HEK293 (cell line): ENCODE measurements around the gene VDAC1.
A peak's percentile ranks its signal among the peaks of the same experiment; 100 is the strongest.

Source experiments
- CTCF ChIA-PET: fragments of 350-600 bp; formaldehyde crosslinking; extraction: SDS; loops from one replicate; lab custom pipeline; 2021; ENCODE audit warnings: antibody characterized with exemption; lab: Yijun Ruan, JAX
- POLR2A ChIA-PET: fragments of 300-600 bp; formaldehyde crosslinking; extraction: SDS; loops from one replicate; lab custom pipeline; 2020; ENCODE audit warnings: antibody characterized with exemption, inconsistent platforms; lab: Yijun Ruan, JAX
- H3K27ac ChIP-seq: fragments of 200-500 bp; sonication (Bioruptor generic); 2 replicates; pipeline ENCODE4 v1.5.1; 2014; ENCODE audit warnings: low read depth, low read length, control low read depth, inconsistent platforms; ENCODE audit errors: extremely low read depth
- H3K36me3 ChIP-seq, 2 experiments: fragments of 200-500 bp in 1 of 2; sonication (Bioruptor generic) in 1 of 2; 1 replicate in 1 of 2; 2 replicates in 1 of 2; pipeline ENCODE4 v1.5.1; 2014 to 2017; ENCODE audit warnings: inconsistent platforms in 2 of 2, low read length in 2 of 2; ENCODE audit not compliant: control insufficient read depth in 2 of 2, insufficient read depth in 1 of 2
- H3K4me1 ChIP-seq: fragments of 200-500 bp; sonication (Bioruptor generic); 2 replicates; pipeline ENCODE4 v1.5.1; 2014; ENCODE audit warnings: mild to moderate bottlenecking, low read length, inconsistent platforms; ENCODE audit not compliant: control insufficient read depth, insufficient read depth
- H3K4me3 ChIP-seq: 2 replicates; pipeline ENCODE4 v1.5.1; 2011; ENCODE audit warnings: low read depth, mild to moderate bottlenecking, control low read depth, low read length, moderate library complexity
- H3K9me3 ChIP-seq: fragments of 200-500 bp; sonication (Bioruptor generic); 2 replicates; pipeline ENCODE4 v1.5.1; 2014; ENCODE audit warnings: low read depth, low read length, inconsistent platforms; ENCODE audit not compliant: control insufficient read depth, insufficient read depth
- HOXC10 ChIP-seq: sonication (generic); formaldehyde crosslinking; IDR thresholded peaks from 2 replicates; pipeline ENCODE4 v1.8.1; 2023; ENCODE audit warnings: mild to moderate bottlenecking, missing genetic modification reagents
- HOXD13 ChIP-seq: sonication (generic); formaldehyde crosslinking; IDR thresholded peaks from 2 replicates; pipeline ENCODE4 v1.8.0; 2022; ENCODE audit warnings: missing genetic modification reagents, borderline replicate concordance
- KLF10 ChIP-seq: fragments of 450-650 bp; IDR thresholded peaks from 2 replicates; pipeline ENCODE4 v1.5.1; 2018; ENCODE audit warnings: missing biosample characterization, mild to moderate bottlenecking, missing genetic modification characterization
- SALL2 ChIP-seq: fragments of 450-650 bp; formaldehyde crosslinking; IDR thresholded peaks from 2 replicates; pipeline ENCODE4 v1.5.0; 2017; ENCODE audit warnings: missing biosample characterization, mild to moderate bottlenecking, missing genetic modification characterization, borderline replicate concordance
- SETDB1 ChIP-seq: IDR thresholded peaks from one replicate; pipeline ENCODE4 v1.6.1; 2017; ENCODE audit warnings: mild to moderate bottlenecking, low read length, moderate library complexity, mixed read lengths; ENCODE audit not compliant: insufficient read length
- TCF7L2 ChIP-seq: IDR thresholded peaks from 2 replicates; pipeline ENCODE4 v1.6.1; 2011; ENCODE audit warnings: low read depth, mild to moderate bottlenecking, inconsistent platforms, low read length, moderate library complexity, borderline replicate concordance
- YY1 ChIP-seq: fragments of 450-650 bp; formaldehyde crosslinking; IDR thresholded peaks from 2 replicates; pipeline ENCODE4 v1.5.1; 2018; ENCODE audit warnings: missing biosample characterization, missing genetic modification characterization
- ZFHX2 ChIP-seq: fragments of 450-650 bp; formaldehyde crosslinking; conservative IDR thresholded peaks from 2 replicates; pipeline ENCODE4 v1.5.1; 2016; ENCODE audit warnings: missing biosample characterization, missing genetic modification characterization
- ZFP37 ChIP-seq: fragments of 450-650 bp; formaldehyde crosslinking; IDR thresholded peaks from 2 replicates; pipeline ENCODE4 v1.5.1; 2016; ENCODE audit warnings: missing biosample characterization, missing genetic modification characterization
- ZIC2 ChIP-seq: fragments of 450-650 bp; formaldehyde crosslinking; IDR thresholded peaks from 2 replicates; pipeline ENCODE4 v1.5.1; 2016; ENCODE audit warnings: missing biosample characterization, missing genetic modification characterization
- ZNF10 ChIP-seq: fragments of 450-650 bp; formaldehyde crosslinking; IDR thresholded peaks from 2 replicates; pipeline ENCODE4 v1.5.1; 2017; ENCODE audit warnings: missing biosample characterization, missing genetic modification characterization
- ZNF114 ChIP-seq: fragments of 450-650 bp; formaldehyde crosslinking; IDR thresholded peaks from 2 replicates; pipeline ENCODE4 v1.5.0; 2017; ENCODE audit warnings: missing biosample characterization, missing genetic modification characterization
- ZNF140 ChIP-seq: fragments of 450-650 bp; formaldehyde crosslinking; IDR thresholded peaks from 2 replicates; pipeline ENCODE4 v1.5.1; 2016; ENCODE audit warnings: missing biosample characterization, missing genetic modification characterization
- ZNF169 ChIP-seq: fragments of 450-650 bp; formaldehyde crosslinking; IDR thresholded peaks from 2 replicates; pipeline ENCODE4 v1.5.1; 2016; ENCODE audit warnings: missing biosample characterization, missing genetic modification characterization
- ZNF2 ChIP-seq: fragments of 450-650 bp; formaldehyde crosslinking; IDR thresholded peaks from 2 replicates; pipeline ENCODE4 v1.5.1; 2016; ENCODE audit warnings: missing biosample characterization, missing genetic modification characterization
- ZNF24 ChIP-seq: fragments of 450-650 bp; formaldehyde crosslinking; IDR thresholded peaks from 2 replicates; pipeline ENCODE4 v1.5.1; 2016; ENCODE audit warnings: missing biosample characterization, missing genetic modification characterization
- ZNF335 ChIP-seq: fragments of 450-650 bp; formaldehyde crosslinking; conservative IDR thresholded peaks from 2 replicates; pipeline ENCODE4 v1.5.1; 2016; ENCODE audit warnings: missing biosample characterization, missing genetic modification characterization
- ZNF37A ChIP-seq: fragments of 450-650 bp; IDR thresholded peaks from 2 replicates; pipeline ENCODE4 v1.5.1; 2018; ENCODE audit warnings: missing biosample characterization, missing genetic modification characterization
- ZNF394 ChIP-seq: fragments of 450-650 bp; formaldehyde crosslinking; IDR thresholded peaks from 2 replicates; pipeline ENCODE4 v1.5.1; 2016; ENCODE audit warnings: missing biosample characterization, missing genetic modification characterization, mild to moderate bottlenecking, moderate library complexity, borderline replicate concordance
- ZNF416 ChIP-seq: fragments of 450-650 bp; formaldehyde crosslinking; IDR thresholded peaks from 2 replicates; pipeline ENCODE4 v1.5.1; 2016; ENCODE audit warnings: missing biosample characterization, missing genetic modification characterization
- ZNF48 ChIP-seq: fragments of 450-650 bp; formaldehyde crosslinking; IDR thresholded peaks from 2 replicates; pipeline ENCODE4 v1.5.1; 2016; ENCODE audit warnings: missing biosample characterization, missing genetic modification characterization
- ZNF600 ChIP-seq: fragments of 450-650 bp; formaldehyde crosslinking; IDR thresholded peaks from 2 replicates; pipeline ENCODE4 v1.5.1; 2016; ENCODE audit warnings: missing biosample characterization, missing genetic modification characterization
- ZNF660 ChIP-seq: fragments of 450-650 bp; IDR thresholded peaks from 2 replicates; pipeline ENCODE4 v1.5.1; 2018; ENCODE audit warnings: missing biosample characterization, mild to moderate bottlenecking, missing genetic modification characterization
- ZNF664 ChIP-seq: fragments of 450-650 bp; formaldehyde crosslinking; IDR thresholded peaks from 2 replicates; pipeline ENCODE4 v1.5.1; 2016; ENCODE audit warnings: missing biosample characterization, missing genetic modification characterization
- TF ChIP-seq, protein P1 (sequence below): fragments of 450-650 bp; formaldehyde crosslinking; IDR thresholded peaks from 2 replicates; pipeline ENCODE4 v1.5.1; 2016; ENCODE audit warnings: missing biosample characterization, missing genetic modification characterization, borderline replicate concordance
- TF ChIP-seq, protein P2 (sequence below): fragments of 450-650 bp; formaldehyde crosslinking; IDR thresholded peaks from 2 replicates; pipeline ENCODE4 v1.5.1; 2016; ENCODE audit warnings: missing biosample characterization, missing genetic modification characterization
- TF ChIP-seq, protein P3 (sequence below): fragments of 450-650 bp; formaldehyde crosslinking; IDR thresholded peaks from 2 replicates; pipeline ENCODE4 v1.5.1; 2016; ENCODE audit warnings: missing biosample characterization, missing genetic modification characterization
- TF ChIP-seq, protein P4 (sequence below): fragments of 450-650 bp; formaldehyde crosslinking; IDR thresholded peaks from 2 replicates; pipeline ENCODE4 v1.5.1; 2017; ENCODE audit warnings: missing biosample characterization, missing genetic modification characterization

VDAC1 gene

DNA sequence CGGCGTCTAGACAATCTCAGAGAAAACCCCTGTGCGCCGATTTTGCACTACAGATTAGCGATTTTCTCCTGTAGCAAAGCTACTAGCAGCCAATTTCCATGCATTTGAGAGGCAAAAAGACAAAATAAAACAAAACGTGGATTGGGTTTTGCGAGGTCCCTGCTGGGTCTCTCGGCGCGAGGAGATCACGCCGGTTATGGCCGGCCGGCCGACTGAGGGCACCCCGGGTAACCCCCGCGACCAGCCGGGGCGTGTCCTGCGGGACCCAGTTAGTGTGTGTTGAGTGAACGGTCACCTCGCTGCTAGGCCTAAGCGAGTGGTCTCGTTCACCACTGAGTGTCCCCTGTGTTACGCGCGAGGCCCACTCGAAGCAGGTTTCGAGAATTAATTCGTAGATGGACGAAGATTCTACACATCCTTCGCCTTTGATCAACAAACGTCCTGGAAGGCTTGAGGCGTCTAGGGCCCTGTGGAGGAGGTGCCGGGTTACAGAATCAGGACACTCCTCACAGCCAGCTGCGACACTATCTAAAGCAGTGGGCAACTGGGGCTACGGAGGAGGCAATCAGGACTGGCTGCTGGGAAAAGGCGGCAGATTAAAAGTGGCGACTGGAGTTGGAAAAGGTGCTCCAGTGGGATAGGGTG is 764 bp upstream of the VDAC1 start (continued):
- TF ChIP-seq, protein P1, sequence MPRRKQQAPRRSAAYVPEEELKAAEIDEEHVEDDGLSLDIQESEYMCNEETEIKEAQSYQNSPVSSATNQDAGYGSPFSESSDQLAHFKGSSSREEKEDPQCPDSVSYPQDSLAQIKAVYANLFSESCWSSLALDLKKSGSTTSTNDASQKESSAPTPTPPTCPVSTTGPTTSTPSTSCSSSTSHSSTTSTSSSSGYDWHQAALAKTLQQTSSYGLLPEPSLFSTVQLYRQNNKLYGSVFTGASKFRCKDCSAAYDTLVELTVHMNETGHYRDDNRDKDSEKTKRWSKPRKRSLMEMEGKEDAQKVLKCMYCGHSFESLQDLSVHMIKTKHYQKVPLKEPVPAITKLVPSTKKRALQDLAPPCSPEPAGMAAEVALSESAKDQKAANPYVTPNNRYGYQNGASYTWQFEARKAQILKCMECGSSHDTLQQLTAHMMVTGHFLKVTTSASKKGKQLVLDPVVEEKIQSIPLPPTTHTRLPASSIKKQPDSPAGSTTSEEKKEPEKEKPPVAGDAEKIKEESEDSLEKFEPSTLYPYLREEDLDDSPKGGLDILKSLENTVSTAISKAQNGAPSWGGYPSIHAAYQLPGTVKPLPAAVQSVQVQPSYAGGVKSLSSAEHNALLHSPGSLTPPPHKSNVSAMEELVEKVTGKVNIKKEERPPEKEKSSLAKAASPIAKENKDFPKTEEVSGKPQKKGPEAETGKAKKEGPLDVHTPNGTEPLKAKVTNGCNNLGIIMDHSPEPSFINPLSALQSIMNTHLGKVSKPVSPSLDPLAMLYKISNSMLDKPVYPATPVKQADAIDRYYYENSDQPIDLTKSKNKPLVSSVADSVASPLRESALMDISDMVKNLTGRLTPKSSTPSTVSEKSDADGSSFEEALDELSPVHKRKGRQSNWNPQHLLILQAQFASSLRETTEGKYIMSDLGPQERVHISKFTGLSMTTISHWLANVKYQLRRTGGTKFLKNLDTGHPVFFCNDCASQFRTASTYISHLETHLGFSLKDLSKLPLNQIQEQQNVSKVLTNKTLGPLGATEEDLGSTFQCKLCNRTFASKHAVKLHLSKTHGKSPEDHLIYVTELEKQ (tag by site-specific recombination): no peak
- TF ChIP-seq TCF7L2 (no peak), ZNF48 (tag by site-specific recombination) (no peak), ZNF335 (tag by site-specific recombination) (peak; percentile 65; the same call in 1 of the 2 replicates), ZNF10 (no peak), ZNF169 (tag by site-specific recombination) (no peak), YY1 (0 out of 2 replicates have a peak, but pooled peaks have one; percentile 0), ZNF664 (tag by site-specific recombination) (no peak), SALL2 (no peak), ZIC2 (no peak)
- TF ChIP-seq, protein P2, sequence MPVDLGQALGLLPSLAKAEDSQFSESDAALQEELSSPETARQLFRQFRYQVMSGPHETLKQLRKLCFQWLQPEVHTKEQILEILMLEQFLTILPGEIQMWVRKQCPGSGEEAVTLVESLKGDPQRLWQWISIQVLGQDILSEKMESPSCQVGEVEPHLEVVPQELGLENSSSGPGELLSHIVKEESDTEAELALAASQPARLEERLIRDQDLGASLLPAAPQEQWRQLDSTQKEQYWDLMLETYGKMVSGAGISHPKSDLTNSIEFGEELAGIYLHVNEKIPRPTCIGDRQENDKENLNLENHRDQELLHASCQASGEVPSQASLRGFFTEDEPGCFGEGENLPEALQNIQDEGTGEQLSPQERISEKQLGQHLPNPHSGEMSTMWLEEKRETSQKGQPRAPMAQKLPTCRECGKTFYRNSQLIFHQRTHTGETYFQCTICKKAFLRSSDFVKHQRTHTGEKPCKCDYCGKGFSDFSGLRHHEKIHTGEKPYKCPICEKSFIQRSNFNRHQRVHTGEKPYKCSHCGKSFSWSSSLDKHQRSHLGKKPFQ: no peak
- TF ChIP-seq, protein P3, sequence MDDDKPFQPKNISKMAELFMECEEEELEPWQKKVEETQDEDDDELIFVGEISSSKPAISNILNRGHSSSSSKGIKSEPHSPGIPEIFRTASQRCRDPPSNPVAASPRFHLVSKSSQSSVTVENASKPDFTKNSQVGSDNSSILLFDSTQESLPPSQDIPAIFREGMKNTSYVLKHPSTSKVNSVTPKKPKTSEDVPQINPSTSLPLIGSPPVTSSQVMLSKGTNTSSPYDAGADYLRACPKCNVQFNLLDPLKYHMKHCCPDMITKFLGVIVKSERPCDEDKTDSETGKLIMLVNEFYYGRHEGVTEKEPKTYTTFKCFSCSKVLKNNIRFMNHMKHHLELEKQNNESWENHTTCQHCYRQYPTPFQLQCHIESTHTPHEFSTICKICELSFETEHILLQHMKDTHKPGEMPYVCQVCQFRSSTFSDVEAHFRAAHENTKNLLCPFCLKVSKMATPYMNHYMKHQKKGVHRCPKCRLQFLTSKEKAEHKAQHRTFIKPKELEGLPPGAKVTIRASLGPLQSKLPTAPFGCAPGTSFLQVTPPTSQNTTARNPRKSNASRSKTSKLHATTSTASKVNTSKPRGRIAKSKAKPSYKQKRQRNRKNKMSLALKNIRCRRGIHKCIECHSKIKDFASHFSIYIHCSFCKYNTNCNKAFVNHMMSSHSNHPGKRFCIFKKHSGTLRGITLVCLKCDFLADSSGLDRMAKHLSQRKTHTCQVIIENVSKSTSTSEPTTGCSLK: no peak

DNA sequence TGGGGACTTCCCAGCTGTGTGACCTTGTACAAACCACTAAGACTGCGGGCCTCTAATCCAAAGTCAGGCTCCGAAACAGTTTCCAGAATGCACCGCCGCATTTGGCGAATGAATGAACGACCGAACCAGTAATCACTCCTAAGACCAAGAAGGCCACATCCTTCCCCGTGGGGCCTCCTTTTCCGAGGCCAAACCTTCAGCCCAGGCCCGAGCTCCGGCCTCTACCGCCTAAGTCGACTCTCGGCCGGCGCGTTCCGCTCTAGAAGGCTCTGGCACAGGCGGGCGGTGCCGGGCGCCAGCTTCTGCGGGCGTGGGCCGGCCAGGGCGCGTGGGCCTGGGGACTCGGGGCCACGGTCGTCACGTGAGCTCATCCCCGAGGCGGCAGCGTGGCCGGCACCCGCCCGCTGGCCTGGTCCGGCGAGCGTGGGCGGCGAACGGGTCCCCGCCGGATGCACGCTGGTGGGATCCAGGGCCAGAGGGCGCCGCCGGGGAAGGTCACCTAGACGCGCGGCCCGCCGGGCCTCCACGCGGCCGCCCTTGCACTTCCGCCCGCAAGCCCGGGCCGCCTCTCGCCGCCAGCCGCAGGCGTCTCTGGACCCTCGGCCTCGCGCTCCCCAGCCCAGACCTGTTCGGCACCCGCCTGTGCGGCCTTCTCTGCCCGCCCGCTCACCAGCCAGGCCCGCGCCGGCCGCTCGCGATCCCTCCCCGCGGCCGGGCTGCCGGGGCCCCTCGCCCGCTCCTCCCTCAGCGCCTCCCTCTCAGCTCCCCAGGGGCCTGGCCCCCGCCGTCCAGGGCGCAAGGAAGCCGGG is 754 bp downstream of the VDAC1 start:
- peak overlapping the region; percentile 98 for H3K27ac ChIP-seq
- peaks cover 3% of the 10 kb centered on the region for H3K4me1 ChIP-seq
- no peaks in the 10 kb centered on the region for H3K9me3 ChIP-seq
- peaks cover 8 to 38% of the 10 kb centered on the region in 2 experiments; a peak in 2 of 3 replicates for H3K36me3 ChIP-seq
- ChIA-PET POLR2A (interaction anchor here (1.1 to 2.3 kb wide), 3 partner anchors 7 to 15 kb away, joined by 3 to 8 read pairs (median 4); no protein-coding TSS in a partner anchor), CTCF (interaction anchor here (0.6 to 1.1 kb wide), 3 partner anchors 18 to 369 kb away, joined by 3 read pairs; no protein-coding TSS in a partner anchor)
- H3K4me3 ChIP-seq: peak overlapping the region; percentile 80
- TF ChIP-seq, protein P4, sequence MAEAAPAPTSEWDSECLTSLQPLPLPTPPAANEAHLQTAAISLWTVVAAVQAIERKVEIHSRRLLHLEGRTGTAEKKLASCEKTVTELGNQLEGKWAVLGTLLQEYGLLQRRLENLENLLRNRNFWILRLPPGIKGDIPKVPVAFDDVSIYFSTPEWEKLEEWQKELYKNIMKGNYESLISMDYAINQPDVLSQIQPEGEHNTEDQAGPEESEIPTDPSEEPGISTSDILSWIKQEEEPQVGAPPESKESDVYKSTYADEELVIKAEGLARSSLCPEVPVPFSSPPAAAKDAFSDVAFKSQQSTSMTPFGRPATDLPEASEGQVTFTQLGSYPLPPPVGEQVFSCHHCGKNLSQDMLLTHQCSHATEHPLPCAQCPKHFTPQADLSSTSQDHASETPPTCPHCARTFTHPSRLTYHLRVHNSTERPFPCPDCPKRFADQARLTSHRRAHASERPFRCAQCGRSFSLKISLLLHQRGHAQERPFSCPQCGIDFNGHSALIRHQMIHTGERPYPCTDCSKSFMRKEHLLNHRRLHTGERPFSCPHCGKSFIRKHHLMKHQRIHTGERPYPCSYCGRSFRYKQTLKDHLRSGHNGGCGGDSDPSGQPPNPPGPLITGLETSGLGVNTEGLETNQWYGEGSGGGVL (tag by site-specific recombination): peak; percentile 30; the same call in 1 of the 2 replicates
- peak; percentile 30; the same call in 1 of the 2 replicates for TF ChIP-seq ZFP37 (tag by site-specific recombination)
- TF ChIP-seq KLF10 (tag by site-specific recombination): peak; percentile 18; the same call in 1 of the 2 replicates
- TF ChIP-seq HOXC10: peak; percentile 23; the same call in 1 of the 2 replicates
- TF ChIP-seq ZNF37A (tag by site-specific recombination): 0 out of 2 replicates have a peak, but pooled peaks have one; percentile 46
- peak; percentile 87 for TF ChIP-seq ZNF600 (tag by site-specific recombination)
- TF ChIP-seq ZNF2 (tag by site-specific recombination): no peak
- TF ChIP-seq ZNF416 (tag by site-specific recombination): no peak
- TF ChIP-seq ZNF140 (tag by site-specific recombination): no peak
- no peak for TF ChIP-seq ZNF394 (tag by site-specific recombination)
- no peak for TF ChIP-seq ZNF10
- no peak for TF ChIP-seq SETDB1
- peak; percentile 95 for TF ChIP-seq ZFHX2 (tag by site-specific recombination)
- no peak for TF ChIP-seq ZNF114 (tag by site-specific recombination)
- peak; percentile 24; the same call in 1 of the 2 replicates for TF ChIP-seq ZNF24 (tag by site-specific recombination)
- no peak for TF ChIP-seq HOXD13 (CRISPR knock-in tag)
- TF ChIP-seq ZNF660 (tag by site-specific recombination): peak; percentile 49; the same call in 1 of the 2 replicates
